HepG2 (cell line): ENCODE data around the gene APBB2. TPM values are rescaled to one million over a fixed set of nuclear protein-coding genes. Genes with fewer than 3 reads are reported as not detected.

Source experiments
- ATAC-seq: fragments of 200-7000 bp; cut with Tn5 transposase; 3 replicates; pipeline ENCODE4 v1.9.1; 2020; ENCODE audit warnings: mild to moderate bottlenecking, moderate library complexity
- BruUV-seq: library from RNA; stranded (reverse); fragments of 400-500 nt; replicated peaks from 2 replicates; lab custom pipeline; 2021; lab: Mats Ljungman, UMichigan
- CTCF ChIA-PET: fragments of 300-600 bp; formaldehyde crosslinking; extraction: SDS; loops from one replicate; lab custom pipeline; 2021; ENCODE audit warnings: low total read pairs, inconsistent platforms, low intra/inter-chr PET ratio; lab: Yijun Ruan, JAX
- POLR2A ChIA-PET: fragments of 350-600 bp; sonication (Branson Sonifier 250); formaldehyde crosslinking; loops from one replicate; lab custom pipeline; 2020; ENCODE audit warnings: antibody characterized with exemption, inconsistent platforms; lab: Yijun Ruan, JAX
- DNase-seq: peaks from one replicate; pipeline ENCODE4 v3.0.0-alpha.2; 2015; ENCODE audit warnings: low spot score
- FAIRE-seq: peaks from 3 replicates; lab custom pipeline; 2011; peaks lifted over from hg19 to GRCh38; lab: Jason Lieb, UNC
- H2AFZ ChIP-seq: one replicate; pipeline ENCODE4 v1.6.1; 2011; ENCODE audit warnings: low read length, inconsistent platforms
- H3K27ac ChIP-seq: fragments of 300-600 bp; 3 replicates; pipeline ENCODE4 v1.8.0; 2011; ENCODE audit warnings: mixed run types, mild to moderate bottlenecking, mixed read lengths, low read length, inconsistent platforms; ENCODE audit not compliant: insufficient read depth; ENCODE audit errors: extremely low read length
- H3K27me3 ChIP-seq, 2 experiments: fragments of 200-600 bp in 1 of 2; 2 replicates in 1 of 2; 3 replicates in 1 of 2; pipeline versions ENCODE4 v1.6.0 to v1.8.0; 2011; ENCODE audit warnings: low read length in 2 of 2, mild to moderate bottlenecking in 2 of 2, moderate library complexity in 2 of 2, inconsistent platforms in 1 of 2; ENCODE audit not compliant: insufficient read depth in 2 of 2, control insufficient read depth in 1 of 2
- H3K36me3 ChIP-seq, 2 experiments: fragments of 200-600 bp in 1 of 2; replicated peaks in 1 of 2; 2 replicates in 1 of 2; 3 replicates in 1 of 2; pipeline versions ENCODE4 v1.5.1 to v1.8.0; 2011; ENCODE audit warnings: low read length in 2 of 2, inconsistent platforms in 1 of 2; ENCODE audit not compliant: insufficient read depth in 2 of 2, control insufficient read depth in 1 of 2
- H3K4me1 ChIP-seq: 2 replicates; pipeline ENCODE4 v1.5.1; 2012; ENCODE audit warnings: low read length, inconsistent platforms; ENCODE audit not compliant: insufficient read depth
- H3K4me2 ChIP-seq: 2 replicates; pipeline ENCODE4 v1.6.0; 2011; ENCODE audit warnings: low read depth, low read length, inconsistent platforms
- H3K4me3 ChIP-seq, 3 experiments: fragments of 200-600 bp in 1 of 3; sonication (generic), shearing (Covaris generic) in 1 of 3; replicated peaks in 1 of 3; 2 replicates each; pipeline ENCODE4 v1.5.1; 2011 to 2016; ENCODE audit warnings: low read length in 3 of 3, inconsistent platforms in 2 of 3, low read depth in 2 of 3, mild to moderate bottlenecking in 2 of 3, control low read depth in 1 of 3, mixed read lengths in 1 of 3; ENCODE audit not compliant: insufficient read depth in 1 of 3
- H3K79me2 ChIP-seq: one replicate; pipeline ENCODE4 v1.6.1; 2011; ENCODE audit warnings: low read length, inconsistent platforms; ENCODE audit not compliant: insufficient read depth
- H3K9ac ChIP-seq: 2 replicates; pipeline ENCODE4 v1.6.0; 2011; ENCODE audit warnings: mild to moderate bottlenecking, low read depth, low read length, inconsistent platforms; ENCODE audit not compliant: insufficient read depth
- H3K9me3 ChIP-seq: 2 replicates; pipeline ENCODE4 v1.5.1; 2012; ENCODE audit warnings: mild to moderate bottlenecking, low read length
- H4K20me1 ChIP-seq: 2 replicates; pipeline ENCODE4 v1.6.0; 2011; ENCODE audit warnings: inconsistent platforms, mild to moderate bottlenecking, low read length, moderate library complexity; ENCODE audit not compliant: insufficient read depth
- ARNT ChIP-seq: fragments of 450-650 bp; IDR thresholded peaks from 2 replicates; pipeline ENCODE4 v1.6.1; 2017
- BHLHE40 ChIP-seq: IDR thresholded peaks from 2 replicates; pipeline ENCODE4 v1.6.1; 2011; ENCODE audit warnings: low read length, improper control_type of control experiment
- FOXA3 ChIP-seq: IDR thresholded peaks from 2 replicates; pipeline ENCODE4 v1.6.1; 2016; ENCODE audit warnings: missing genetic modification reagents, missing compliant biosample characterization
- ISX ChIP-seq: sonication (generic); formaldehyde crosslinking; conservative IDR thresholded peaks from 2 replicates; pipeline ENCODE4 v1.5.0; 2020; ENCODE audit warnings: missing genetic modification reagents
- JUNB ChIP-seq: sonication (generic); formaldehyde crosslinking; IDR thresholded peaks from 2 replicates; pipeline ENCODE4 v1.8.0; 2022; ENCODE audit warnings: missing genetic modification reagents, mild to moderate bottlenecking, borderline replicate concordance
- MED1 ChIP-seq: sonication (generic); formaldehyde crosslinking; IDR thresholded peaks from 2 replicates; pipeline ENCODE4 v1.4.0; 2020; ENCODE audit warnings: missing genetic modification reagents
- MYC ChIP-seq: sonication (generic); formaldehyde crosslinking; IDR thresholded peaks from 2 replicates; pipeline ENCODE4 v1.9.0; 2021; ENCODE audit warnings: missing genetic modification reagents, borderline replicate concordance
- TEAD3 ChIP-seq: optimal IDR thresholded peaks from 2 replicates; pipeline ENCODE3; 2016; ENCODE audit warnings: borderline replicate concordance
- WGBS: methylation state at CpG from one replicate; pipeline ENCODE4 v1.1.6; 2017; ENCODE audit warnings: low lambda C conversion rate; 5-methylcytosine and 5-hydroxymethylcytosine counted together
- in situ Hi-C: cut with HindIII; loops from 2 replicates; pipeline ENCODE4 v1.10.0; 2017; ENCODE audit warnings: low pct_unique_long_range_greater_than_20kb; ENCODE audit not compliant: extremely low pct_ligation_motif_present
- intact Hi-C: fragments of 100-400 bp; cut with micrococcal nuclease; formaldehyde crosslinking; loops from one replicate; pipeline ENCODE4 v1.10.0; 2022; ENCODE audit not compliant: unreplicated experiment
- polyA plus RNA-seq, 8 experiments: library from polyadenylated mRNA; depleted of rRNA in 3 of 8; stranded (reverse) in 7 of 8; unstranded in 1 of 8; fragments of >200 nt; fragmentation: Illumina TruSeq in 4 of 8; extraction: Trizol in 4 of 8; gene quantifications; 2 replicates each; pipeline versions ENCODE4 v1.2.1 to v1.2.3, GENCODE V29; 2011 to 2016; ENCODE audit warnings: low read depth in 4 of 8, missing spikeins in 1 of 8, mixed read lengths in 1 of 8; ENCODE audit not compliant: insufficient read depth in 1 of 8
- total RNA-seq, 5 experiments: library from RNA; depleted of rRNA; stranded (reverse); fragments of >200 nt; fragmentation: Illumina TruSeq; extraction: Trizol; gene quantifications; 2 replicates each; pipeline ENCODE4 v1.2.3, GENCODE V29; 2016; ENCODE audit warnings: low read depth in 1 of 5
- TF ChIP-seq, protein P1 (sequence below): sonication (generic); formaldehyde crosslinking; IDR thresholded peaks from 2 replicates; pipeline ENCODE4 v1.5.0; 2020; ENCODE audit warnings: mild to moderate bottlenecking, missing genetic modification reagents, borderline replicate concordance
- TF ChIP-seq, protein P2 (sequence below): IDR thresholded peaks from 2 replicates; pipeline ENCODE4 v1.6.1; 2016; ENCODE audit warnings: missing genetic modification reagents, missing compliant biosample characterization

APBB2 gene
- total and polyA plus RNA-seq, 2 of the 13 experiments (the other 11 are each of a cell fraction or from before 2014, with no cell fraction given) = 11.7 to 17.0 TPM

DNA sequence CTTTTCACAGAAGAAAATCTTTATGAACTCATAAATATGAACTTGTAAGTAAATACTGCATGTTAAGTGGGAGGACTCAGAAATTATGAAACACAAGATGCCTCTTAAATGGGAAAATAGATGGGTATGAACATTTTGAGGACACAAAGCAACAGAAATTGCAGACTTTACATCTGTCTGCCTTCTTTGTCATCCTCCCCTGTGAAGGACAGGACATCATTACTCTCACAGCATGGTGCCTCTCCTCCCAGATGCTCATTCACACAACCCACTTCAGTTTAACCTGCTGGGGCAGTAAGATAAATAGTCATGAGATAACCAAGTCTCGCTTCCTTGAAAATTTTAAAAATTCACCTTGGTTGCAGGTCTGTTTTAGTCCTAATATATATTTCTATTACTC lies 144.5 kb downstream of the APBB2 start:
- in situ Hi-C loops = no loop called here

DNA sequence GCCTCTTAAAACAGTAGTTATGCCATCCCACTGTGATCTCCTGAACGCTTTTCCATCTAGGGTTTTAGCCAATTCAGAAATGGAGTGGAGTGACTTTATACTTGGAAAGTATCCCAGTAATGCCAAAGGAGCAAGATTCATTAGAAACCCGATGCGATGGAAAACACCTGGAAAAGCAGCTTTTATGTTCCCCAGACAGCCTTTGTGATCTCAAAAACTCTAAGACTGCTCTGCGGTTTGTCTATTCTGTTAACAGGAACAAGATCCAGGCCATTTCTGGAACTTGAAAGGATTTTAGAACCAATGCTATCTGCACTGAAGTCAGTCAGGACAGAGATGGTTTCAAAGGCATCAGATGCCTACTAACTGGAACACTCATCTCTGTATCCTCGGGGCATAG lies 145.1 kb downstream of the APBB2 start:
- H3K79me2 ChIP-seq = no peaks in the 10 kb centered on the region
- POLR2A ChIA-PET = no interaction called here
- no peak overlapping the region for H3K9ac ChIP-seq
- BruUV-seq = no TSS peak
- no peak for DNase-seq
- H3K4me3 ChIP-seq = no peak overlapping the region
- FAIRE-seq = no peak
- H3K36me3 ChIP-seq = 0 out of 5 replicates have a peak, but pooled peaks cover 0 to 1% of the 10 kb centered on the region in 2 experiments
- H3K4me2 ChIP-seq = no peak overlapping the region
- H3K27ac ChIP-seq = no peak overlapping the region
- WGBS = 96% methylated on average over 5 of the region's 5 CpGs
- H3K4me1 ChIP-seq = no peaks in the 10 kb centered on the region
- in situ Hi-C loops (no loop called here), intact Hi-C loops (no loop called here)
- no peaks in the 10 kb centered on the region; the same call in 1 of the 2 replicates for H4K20me1 ChIP-seq
- H3K9me3 ChIP-seq = no peaks in the 10 kb centered on the region
- H2AFZ ChIP-seq = no peak overlapping the region
- TF ChIP-seq ARNT (no peak), MED1 (CRISPR knock-in tag) (no peak), MYC (CRISPR knock-in tag) (no peak), FOXA3 (CRISPR knock-in tag) (no peak), ISX (CRISPR knock-in tag) (no peak), JUNB (CRISPR knock-in tag) (no peak), BHLHE40 (no peak)
- TF ChIP-seq, protein P1, sequence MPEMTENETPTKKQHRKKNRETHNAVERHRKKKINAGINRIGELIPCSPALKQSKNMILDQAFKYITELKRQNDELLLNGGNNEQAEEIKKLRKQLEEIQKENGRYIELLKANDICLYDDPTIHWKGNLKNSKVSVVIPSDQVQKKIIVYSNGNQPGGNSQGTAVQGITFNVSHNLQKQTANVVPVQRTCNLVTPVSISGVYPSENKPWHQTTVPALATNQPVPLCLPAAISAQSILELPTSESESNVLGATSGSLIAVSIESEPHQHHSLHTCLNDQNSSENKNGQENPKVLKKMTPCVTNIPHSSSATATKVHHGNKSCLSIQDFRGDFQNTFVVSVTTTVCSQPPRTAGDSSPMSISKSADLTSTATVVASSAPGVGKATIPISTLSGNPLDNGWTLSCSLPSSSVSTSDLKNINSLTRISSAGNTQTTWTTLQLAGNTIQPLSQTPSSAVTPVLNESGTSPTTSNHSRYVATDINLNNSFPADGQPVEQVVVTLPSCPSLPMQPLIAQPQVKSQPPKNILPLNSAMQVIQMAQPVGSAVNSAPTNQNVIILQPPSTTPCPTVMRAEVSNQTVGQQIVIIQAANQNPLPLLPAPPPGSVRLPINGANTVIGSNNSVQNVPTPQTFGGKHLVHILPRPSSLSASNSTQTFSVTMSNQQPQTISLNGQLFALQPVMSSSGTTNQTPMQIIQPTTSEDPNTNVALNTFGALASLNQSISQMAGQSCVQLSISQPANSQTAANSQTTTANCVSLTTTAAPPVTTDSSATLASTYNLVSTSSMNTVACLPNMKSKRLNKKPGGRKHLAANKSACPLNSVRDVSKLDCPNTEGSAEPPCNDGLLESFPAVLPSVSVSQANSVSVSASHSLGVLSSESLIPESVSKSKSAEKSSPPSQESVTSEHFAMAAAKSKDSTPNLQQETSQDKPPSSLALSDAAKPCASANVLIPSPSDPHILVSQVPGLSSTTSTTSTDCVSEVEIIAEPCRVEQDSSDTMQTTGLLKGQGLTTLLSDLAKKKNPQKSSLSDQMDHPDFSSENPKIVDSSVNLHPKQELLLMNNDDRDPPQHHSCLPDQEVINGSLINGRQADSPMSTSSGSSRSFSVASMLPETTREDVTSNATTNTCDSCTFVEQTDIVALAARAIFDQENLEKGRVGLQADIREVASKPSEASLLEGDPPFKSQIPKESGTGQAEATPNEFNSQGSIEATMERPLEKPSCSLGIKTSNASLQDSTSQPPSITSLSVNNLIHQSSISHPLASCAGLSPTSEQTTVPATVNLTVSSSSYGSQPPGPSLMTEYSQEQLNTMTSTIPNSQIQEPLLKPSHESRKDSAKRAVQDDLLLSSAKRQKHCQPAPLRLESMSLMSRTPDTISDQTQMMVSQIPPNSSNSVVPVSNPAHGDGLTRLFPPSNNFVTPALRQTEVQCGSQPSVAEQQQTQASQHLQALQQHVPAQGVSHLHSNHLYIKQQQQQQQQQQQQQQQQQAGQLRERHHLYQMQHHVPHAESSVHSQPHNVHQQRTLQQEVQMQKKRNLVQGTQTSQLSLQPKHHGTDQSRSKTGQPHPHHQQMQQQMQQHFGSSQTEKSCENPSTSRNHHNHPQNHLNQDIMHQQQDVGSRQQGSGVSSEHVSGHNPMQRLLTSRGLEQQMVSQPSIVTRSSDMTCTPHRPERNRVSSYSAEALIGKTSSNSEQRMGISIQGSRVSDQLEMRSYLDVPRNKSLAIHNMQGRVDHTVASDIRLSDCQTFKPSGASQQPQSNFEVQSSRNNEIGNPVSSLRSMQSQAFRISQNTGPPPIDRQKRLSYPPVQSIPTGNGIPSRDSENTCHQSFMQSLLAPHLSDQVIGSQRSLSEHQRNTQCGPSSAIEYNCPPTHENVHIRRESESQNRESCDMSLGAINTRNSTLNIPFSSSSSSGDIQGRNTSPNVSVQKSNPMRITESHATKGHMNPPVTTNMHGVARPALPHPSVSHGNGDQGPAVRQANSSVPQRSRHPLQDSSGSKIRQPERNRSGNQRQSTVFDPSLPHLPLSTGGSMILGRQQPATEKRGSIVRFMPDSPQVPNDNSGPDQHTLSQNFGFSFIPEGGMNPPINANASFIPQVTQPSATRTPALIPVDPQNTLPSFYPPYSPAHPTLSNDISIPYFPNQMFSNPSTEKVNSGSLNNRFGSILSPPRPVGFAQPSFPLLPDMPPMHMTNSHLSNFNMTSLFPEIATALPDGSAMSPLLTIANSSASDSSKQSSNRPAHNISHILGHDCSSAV = no peak
- TF ChIP-seq, protein P2, sequence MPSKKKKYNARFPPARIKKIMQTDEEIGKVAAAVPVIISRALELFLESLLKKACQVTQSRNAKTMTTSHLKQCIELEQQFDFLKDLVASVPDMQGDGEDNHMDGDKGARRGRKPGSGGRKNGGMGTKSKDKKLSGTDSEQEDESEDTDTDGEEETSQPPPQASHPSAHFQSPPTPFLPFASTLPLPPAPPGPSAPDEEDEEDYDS (CRISPR knock-in tag) = no peak
- no peak for ATAC-seq
- CTCF ChIA-PET = no interaction called here
- H3K27me3 ChIP-seq = no peaks in the 10 kb centered on the region

More for the DNA sequence above, 144.5 kb downstream of the APBB2 start:
- Histone ChIP-seq H3K4me1 (no peaks in the 10 kb centered on the region), H3K4me2 (no peak overlapping the region), H3K9ac (no peak overlapping the region), H2AFZ (no peak overlapping the region), H3K27me3 (no peaks in the 10 kb centered on the region), H3K4me3 (no peak overlapping the region), H3K79me2 (no peaks in the 10 kb centered on the region), H3K36me3 (0 out of 5 replicates have a peak, but pooled peaks cover 0 to 1% of the 10 kb centered on the region in 2 experiments), H3K9me3 (no peaks in the 10 kb centered on the region), H3K27ac (no peak overlapping the region), H4K20me1 (no peaks in the 10 kb centered on the region; the same call in 1 of the 2 replicates)
- POLR2A ChIA-PET = no interaction called here
- no peak for ATAC-seq
- FAIRE-seq = no peak
- DNase-seq = no peak
- intact Hi-C loops = no loop called here
- 95% methylated on average over 1 of the region's 1 CpG for WGBS
- no peak for TF ChIP-seq TEAD3 (CRISPR knock-in tag)
- CTCF ChIA-PET = no interaction called here
- BruUV-seq = no TSS peak
